Colonic mucosa (tissue), 4 donors: ENCODE measurements around the gene ALDH1L1. TPM values are rescaled to one million over a fixed set of nuclear protein-coding genes. Genes with fewer than 3 reads are reported as not detected.

Source experiments
- DNase-seq: peaks from one replicate; pipeline ENCODE4 v3.0.0-alpha.2; 2020
- H3K27ac ChIP-seq: fragments of 200-600 bp; one replicate; pipeline ENCODE4 v1.8.0; 2021
- H3K27me3 ChIP-seq: fragments of 200-600 bp; one replicate; pipeline ENCODE4 v1.8.0; 2021
- H3K36me3 ChIP-seq: fragments of 200-600 bp; one replicate; pipeline ENCODE4 v1.8.0; 2021
- H3K4me1 ChIP-seq: fragments of 200-600 bp; one replicate; pipeline ENCODE4 v1.8.0; 2021; ENCODE audit warnings: mild to moderate bottlenecking
- H3K4me3 ChIP-seq: fragments of 200-600 bp; one replicate; pipeline ENCODE4 v1.8.0; 2021
- H3K9ac ChIP-seq, 2 donors: one replicate each; pipeline ENCODE4 v1.7.0; 2013; ENCODE audit warnings: control low read depth in 2 of 2, low read depth in 2 of 2, low read length in 2 of 2
- H3K9me3 ChIP-seq: fragments of 200-600 bp; one replicate; pipeline ENCODE4 v1.8.0; 2021
- CTCF ChIP-seq: fragments of 200-600 bp; IDR thresholded peaks from one replicate; pipeline ENCODE4 v1.8.0; 2022; ENCODE audit warnings: antibody characterized with exemption, mild to moderate bottlenecking
- intact Hi-C: fragments of 100-400 bp; cut with DNase I; formaldehyde crosslinking; loops from one replicate; pipeline ENCODE4 v1.14.1; 2022
- total RNA-seq, 2 donors: library from RNA; stranded (reverse); fragmentation: NEBNext Ultra II Directional in 1 of 2; extraction: Animal tissue kit (Norgen Biotek cat#: 25700) in 1 of 2; gene quantifications; one replicate each; pipeline ENCODE4 v1.2.1, GENCODE V29; 2021
- donor health status: healthy.
- donor health status: DM: no; HTN: no; CAD: no.
- donor health status: DM: no; HTN: no; CAD: no.

Gene ALDH1L1
- total RNA-seq, 2 donors from 2014 or later: 15.3 to 25.6 TPM

GRCh38 chr3:126056681-126057500, 123.5 kb downstream of the ALDH1L1 start:
- no peak for DNase-seq
- Histone ChIP-seq H3K36me3 (no peaks in the 10 kb centered on the region), H3K27me3 (no peaks in the 10 kb centered on the region), H3K27ac (no peak overlapping the region), H3K4me3 (no peak overlapping the region), H3K9ac (no peak overlapping the region), H3K9me3 (no peaks in the 10 kb centered on the region), H3K4me1 (no peaks in the 10 kb centered on the region)
- intact Hi-C loops: no loop called here
- no peak for TF ChIP-seq CTCF

- Histone ChIP-seq H3K9me3 (no peaks in the 10 kb centered on the region), H3K9ac (no peak overlapping the region), H3K36me3 (no peaks in the 10 kb centered on the region), H3K27me3 (no peaks in the 10 kb centered on the region), H3K27ac (no peak overlapping the region), H3K4me1 (no peaks in the 10 kb centered on the region), H3K4me3 (no peak overlapping the region)
- no peak for DNase-seq
- intact Hi-C loops: no loop called here
- TF ChIP-seq CTCF: no peak
These were observed 124.3 kb downstream of the ALDH1L1 start for GRCh38 chr3:126056088-126056487.

- Histone ChIP-seq H3K27me3 (no peaks in the 10 kb centered on the region), H3K36me3 (no peaks in the 10 kb centered on the region), H3K4me3 (no peak overlapping the region), H3K9me3 (no peaks in the 10 kb centered on the region), H3K4me1 (no peaks in the 10 kb centered on the region), H3K27ac (no peak overlapping the region), H3K9ac (no peak overlapping the region)
- DNase-seq: no peak
- intact Hi-C loops: no loop called here
- no peak for TF ChIP-seq CTCF
These were observed 125.5 kb downstream of the ALDH1L1 start for GRCh38 chr3:126054870-126055269.

GRCh38 chr3:126053949-126054569, 126.3 kb downstream of the ALDH1L1 start:
- Histone ChIP-seq H3K36me3 (no peaks in the 10 kb centered on the region), H3K4me1 (no peaks in the 10 kb centered on the region), H3K27me3 (no peaks in the 10 kb centered on the region), H3K4me3 (no peak overlapping the region), H3K9ac (no peak overlapping the region), H3K27ac (no peak overlapping the region), H3K9me3 (no peaks in the 10 kb centered on the region)
- DNase-seq: no peak
- intact Hi-C loops: no loop called here
- TF ChIP-seq CTCF: no peak

Other genes with a start within 250 kb of the ALDH1L1 start
- not detected for gene ROPN1B, start 211.4 kb downstream of the ALDH1L1 start, total RNA-seq
- gene SLC41A3, start 96.5 kb downstream of the ALDH1L1 start, total RNA-seq: 10 to 100 TPM; 27.6 to 33.1 TPM
- 1 to 10 TPM in 1 of 2 donors, under 1 TPM in 1; 0.66 to 1.9 TPM for gene KLF15, start 176.8 kb upstream of the ALDH1L1 start, total RNA-seq
- not detected for gene CFAP100, start 214.3 kb upstream of the ALDH1L1 start, total RNA-seq